HEK293 (cell line): ENCODE data around the gene GRIK4.

ENCODE experiments used
- CTCF ChIA-PET: fragments of 350-600 bp; formaldehyde crosslinking; extraction: SDS; loops from one replicate; lab custom pipeline; 2021; ENCODE audit warnings: antibody characterized with exemption; lab: Yijun Ruan, JAX
- POLR2A ChIA-PET: fragments of 300-600 bp; formaldehyde crosslinking; extraction: SDS; loops from one replicate; lab custom pipeline; 2020; ENCODE audit warnings: antibody characterized with exemption, inconsistent platforms; lab: Yijun Ruan, JAX
- H3K27ac ChIP-seq: fragments of 200-500 bp; sonication (Bioruptor generic); 2 replicates; pipeline ENCODE4 v1.5.1; 2014; ENCODE audit warnings: low read depth, low read length, control low read depth, inconsistent platforms; ENCODE audit errors: extremely low read depth
- H3K36me3 ChIP-seq, 2 experiments: fragments of 200-500 bp in 1 of 2; sonication (Bioruptor generic) in 1 of 2; 1 replicate in 1 of 2; 2 replicates in 1 of 2; pipeline ENCODE4 v1.5.1; 2014 to 2017; ENCODE audit warnings: inconsistent platforms in 2 of 2, low read length in 2 of 2; ENCODE audit not compliant: control insufficient read depth in 2 of 2, insufficient read depth in 1 of 2
- H3K4me1 ChIP-seq: fragments of 200-500 bp; sonication (Bioruptor generic); 2 replicates; pipeline ENCODE4 v1.5.1; 2014; ENCODE audit warnings: mild to moderate bottlenecking, low read length, inconsistent platforms; ENCODE audit not compliant: control insufficient read depth, insufficient read depth
- H3K4me3 ChIP-seq: 2 replicates; pipeline ENCODE4 v1.5.1; 2011; ENCODE audit warnings: low read depth, mild to moderate bottlenecking, control low read depth, low read length, moderate library complexity
- H3K9me3 ChIP-seq: fragments of 200-500 bp; sonication (Bioruptor generic); 2 replicates; pipeline ENCODE4 v1.5.1; 2014; ENCODE audit warnings: low read depth, low read length, inconsistent platforms; ENCODE audit not compliant: control insufficient read depth, insufficient read depth
- FEZF1 ChIP-seq: fragments of 450-650 bp; formaldehyde crosslinking; IDR thresholded peaks from 2 replicates; pipeline ENCODE4 v1.5.1; 2016; ENCODE audit warnings: missing biosample characterization, missing genetic modification characterization
- GLIS2 ChIP-seq: fragments of 450-650 bp; formaldehyde crosslinking; IDR thresholded peaks from 2 replicates; pipeline ENCODE4 v1.5.1; 2016; ENCODE audit warnings: missing biosample characterization, missing genetic modification characterization
- PATZ1 ChIP-seq: fragments of 450-650 bp; formaldehyde crosslinking; IDR thresholded peaks from 2 replicates; pipeline ENCODE4 v1.5.1; 2016; ENCODE audit warnings: missing biosample characterization, missing genetic modification characterization
- SALL2 ChIP-seq: fragments of 450-650 bp; formaldehyde crosslinking; IDR thresholded peaks from 2 replicates; pipeline ENCODE4 v1.5.0; 2017; ENCODE audit warnings: missing biosample characterization, mild to moderate bottlenecking, missing genetic modification characterization, borderline replicate concordance
- ZIC2 ChIP-seq: fragments of 450-650 bp; formaldehyde crosslinking; IDR thresholded peaks from 2 replicates; pipeline ENCODE4 v1.5.1; 2016; ENCODE audit warnings: missing biosample characterization, missing genetic modification characterization
- ZNF114 ChIP-seq: fragments of 450-650 bp; formaldehyde crosslinking; IDR thresholded peaks from 2 replicates; pipeline ENCODE4 v1.5.0; 2017; ENCODE audit warnings: missing biosample characterization, missing genetic modification characterization
- ZNF146 ChIP-seq: fragments of 450-650 bp; formaldehyde crosslinking; IDR thresholded peaks from 2 replicates; pipeline ENCODE4 v1.5.1; 2016; ENCODE audit warnings: missing biosample characterization, missing genetic modification characterization
- ZNF266 ChIP-seq: fragments of 450-650 bp; formaldehyde crosslinking; IDR thresholded peaks from 2 replicates; pipeline ENCODE4 v1.5.1; 2016; ENCODE audit warnings: missing biosample characterization, missing genetic modification characterization, low read depth
- ZNF302 ChIP-seq: fragments of 450-650 bp; formaldehyde crosslinking; IDR thresholded peaks from 2 replicates; pipeline ENCODE4 v1.5.1; 2016; ENCODE audit warnings: missing biosample characterization, missing genetic modification characterization, low read depth
- ZNF37A ChIP-seq: fragments of 450-650 bp; IDR thresholded peaks from 2 replicates; pipeline ENCODE4 v1.5.1; 2018; ENCODE audit warnings: missing biosample characterization, missing genetic modification characterization
- ZNF391 ChIP-seq: fragments of 450-650 bp; formaldehyde crosslinking; IDR thresholded peaks from 2 replicates; pipeline ENCODE4 v1.5.1; 2016; ENCODE audit warnings: low read depth, missing biosample characterization, missing genetic modification characterization, borderline replicate concordance
- ZNF416 ChIP-seq: fragments of 450-650 bp; formaldehyde crosslinking; IDR thresholded peaks from 2 replicates; pipeline ENCODE4 v1.5.1; 2016; ENCODE audit warnings: missing biosample characterization, missing genetic modification characterization
- ZNF513 ChIP-seq: fragments of 450-650 bp; IDR thresholded peaks from 2 replicates; pipeline ENCODE4 v1.5.1; 2018; ENCODE audit warnings: missing biosample characterization, missing genetic modification characterization
- ZNF747 ChIP-seq: fragments of 450-650 bp; formaldehyde crosslinking; IDR thresholded peaks from 2 replicates; pipeline ENCODE4 v1.5.1; 2016; ENCODE audit warnings: missing biosample characterization, missing genetic modification characterization
- ZNF76 ChIP-seq: fragments of 450-650 bp; formaldehyde crosslinking; IDR thresholded peaks from 2 replicates; pipeline ENCODE4; 2016; ENCODE audit warnings: low read depth, missing biosample characterization, missing genetic modification characterization, borderline replicate concordance
- ZNF777 ChIP-seq: fragments of 450-650 bp; formaldehyde crosslinking; IDR thresholded peaks from 2 replicates; pipeline ENCODE4 v1.5.1; 2017; ENCODE audit warnings: missing biosample characterization, missing genetic modification characterization, borderline replicate concordance
- ZNF785 ChIP-seq: fragments of 450-650 bp; formaldehyde crosslinking; IDR thresholded peaks from 2 replicates; pipeline ENCODE4 v1.5.1; 2016; ENCODE audit warnings: missing biosample characterization, missing genetic modification characterization
- ZNF843 ChIP-seq: fragments of 450-650 bp; formaldehyde crosslinking; IDR thresholded peaks from 2 replicates; pipeline ENCODE4 v1.5.1; 2016; ENCODE audit warnings: missing biosample characterization, missing genetic modification characterization
- TF ChIP-seq, protein P1 (sequence below): fragments of 450-650 bp; formaldehyde crosslinking; IDR thresholded peaks from 2 replicates; pipeline ENCODE4 v1.5.1; 2017; ENCODE audit warnings: missing biosample characterization, missing genetic modification characterization
- TF ChIP-seq, protein P2 (sequence below): fragments of 450-650 bp; formaldehyde crosslinking; IDR thresholded peaks from 2 replicates; pipeline ENCODE4 v1.5.1; 2017; ENCODE audit warnings: missing biosample characterization, missing genetic modification characterization

The GRIK4 gene

DNA sequence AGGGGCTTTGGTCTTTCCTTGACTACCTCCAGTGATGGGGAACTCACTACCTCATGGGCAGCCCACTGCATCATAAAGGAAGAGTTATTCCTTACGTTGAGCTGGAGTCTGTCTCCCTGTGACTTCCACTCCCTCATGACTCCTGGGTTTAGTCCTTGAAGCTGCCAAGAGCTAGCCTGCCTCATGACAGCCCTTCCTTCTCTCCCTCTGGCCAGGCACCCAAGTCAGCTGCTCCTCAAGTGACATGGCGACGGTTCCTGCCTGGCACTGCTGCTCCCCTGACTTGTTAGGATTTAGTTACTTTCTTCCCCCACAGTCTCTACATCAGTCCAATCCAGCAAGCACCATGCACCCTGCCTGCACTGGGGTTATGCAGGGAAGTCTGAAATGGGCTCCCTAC is 316.3 kb downstream of the GRIK4 start:
- CTCF ChIA-PET = no interaction called here
- POLR2A ChIA-PET = no interaction called here
- Histone ChIP-seq H3K4me1 (no peaks in the 10 kb centered on the region), H3K4me3 (no peak overlapping the region), H3K27ac (no peak overlapping the region), H3K9me3 (no peaks in the 10 kb centered on the region), H3K36me3 (no peaks in the 10 kb centered on the region)
- TF ChIP-seq PATZ1 = no peak
- no peak for TF ChIP-seq FEZF1 (tag by site-specific recombination)
- no peak for TF ChIP-seq ZNF785 (tag by site-specific recombination)
- no peak for TF ChIP-seq ZNF513
- no peak for TF ChIP-seq ZNF747
- no peak for TF ChIP-seq ZNF302 (tag by site-specific recombination)
- TF ChIP-seq ZNF76 (tag by site-specific recombination) = no peak
- TF ChIP-seq, protein P1, sequence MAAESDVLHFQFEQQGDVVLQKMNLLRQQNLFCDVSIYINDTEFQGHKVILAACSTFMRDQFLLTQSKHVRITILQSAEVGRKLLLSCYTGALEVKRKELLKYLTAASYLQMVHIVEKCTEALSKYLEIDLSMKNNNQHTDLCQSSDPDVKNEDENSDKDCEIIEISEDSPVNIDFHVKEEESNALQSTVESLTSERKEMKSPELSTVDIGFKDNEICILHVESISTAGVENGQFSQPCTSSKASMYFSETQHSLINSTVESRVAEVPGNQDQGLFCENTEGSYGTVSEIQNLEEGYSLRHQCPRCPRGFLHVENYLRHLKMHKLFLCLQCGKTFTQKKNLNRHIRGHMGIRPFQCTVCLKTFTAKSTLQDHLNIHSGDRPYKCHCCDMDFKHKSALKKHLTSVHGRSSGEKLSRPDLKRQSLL (tag by site-specific recombination) = no peak
- no peak for TF ChIP-seq ZNF37A (tag by site-specific recombination)
- TF ChIP-seq ZNF843 (tag by site-specific recombination) = no peak
- no peak for TF ChIP-seq ZIC2 (tag by site-specific recombination)
- TF ChIP-seq, protein P2, sequence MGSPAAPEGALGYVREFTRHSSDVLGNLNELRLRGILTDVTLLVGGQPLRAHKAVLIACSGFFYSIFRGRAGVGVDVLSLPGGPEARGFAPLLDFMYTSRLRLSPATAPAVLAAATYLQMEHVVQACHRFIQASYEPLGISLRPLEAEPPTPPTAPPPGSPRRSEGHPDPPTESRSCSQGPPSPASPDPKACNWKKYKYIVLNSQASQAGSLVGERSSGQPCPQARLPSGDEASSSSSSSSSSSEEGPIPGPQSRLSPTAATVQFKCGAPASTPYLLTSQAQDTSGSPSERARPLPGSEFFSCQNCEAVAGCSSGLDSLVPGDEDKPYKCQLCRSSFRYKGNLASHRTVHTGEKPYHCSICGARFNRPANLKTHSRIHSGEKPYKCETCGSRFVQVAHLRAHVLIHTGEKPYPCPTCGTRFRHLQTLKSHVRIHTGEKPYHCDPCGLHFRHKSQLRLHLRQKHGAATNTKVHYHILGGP (tag by site-specific recombination) = no peak
- TF ChIP-seq ZNF146 = no peak
- TF ChIP-seq ZNF416 (tag by site-specific recombination) = no peak
- TF ChIP-seq ZNF114 (tag by site-specific recombination) = no peak
- no peak for TF ChIP-seq SALL2
- no peak for TF ChIP-seq GLIS2 (tag by site-specific recombination)
- TF ChIP-seq ZNF391 = no peak

DNA sequence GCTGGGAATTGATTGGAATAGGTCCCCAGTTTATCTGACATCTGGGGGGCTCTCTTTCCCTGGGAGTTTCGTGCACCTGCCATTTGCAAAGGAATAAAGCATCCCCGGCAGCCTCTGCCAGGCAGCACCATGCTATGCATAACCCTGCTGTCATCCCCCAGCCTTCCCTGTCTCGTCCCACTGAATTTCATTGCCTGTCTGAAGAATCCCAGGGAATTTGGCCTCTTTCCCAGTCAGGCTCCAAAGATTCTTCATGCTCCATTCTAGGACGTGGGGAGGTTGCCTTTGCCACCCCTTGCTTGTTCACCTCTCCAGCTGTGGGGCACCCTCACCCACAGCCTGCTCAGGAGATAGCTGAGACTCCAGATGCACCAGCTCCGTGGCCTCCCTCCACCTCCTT is 317.3 kb downstream of the GRIK4 start:
- Histone ChIP-seq H3K4me1 (no peaks in the 10 kb centered on the region), H3K27ac (no peak overlapping the region), H3K36me3 (no peaks in the 10 kb centered on the region), H3K9me3 (no peaks in the 10 kb centered on the region), H3K4me3 (no peak overlapping the region)
- TF ChIP-seq ZNF266 (no peak), ZNF513 (no peak), ZNF777 (tag by site-specific recombination) (no peak)
- CTCF ChIA-PET = no interaction called here
- POLR2A ChIA-PET = no interaction called here
